ENCODE measurements around the gene JAZF1.

JAZF1 gene

GRCh38 chr7:28106321-28106829 lies 74.2 kb downstream of the JAZF1 start:
- DNase-seq (ENCODE audit: low read depth in 2 of 2), result no peak

- DNase-seq (ENCODE audit: low read depth in 2 of 2), result no peak
Measured at GRCh38 chr7:28105234-28105633, 75.4 kb downstream of the JAZF1 start.

- no peak for DNase-seq (ENCODE audit: low read depth in 2 of 2)
Measured at GRCh38 chr7:28104811-28105210, 75.8 kb downstream of the JAZF1 start.

- no peak for DNase-seq (ENCODE audit: low read depth in 2 of 2)
Measured at GRCh38 chr7:28104041-28104541, 76.5 kb downstream of the JAZF1 start.

GRCh38 chr7:28102797-28103196 lies 77.8 kb downstream of the JAZF1 start:
- DNase-seq (ENCODE audit: low read depth in 2 of 2), result no peak

GRCh38 chr7:28096713-28097112 lies 83.9 kb downstream of the JAZF1 start:
- DNase-seq (ENCODE audit: low read depth in 2 of 2), result no peak

GRCh38 chr7:28095231-28095630 lies 85.4 kb downstream of the JAZF1 start:
- DNase-seq (ENCODE audit: low read depth in 2 of 2), result no peak

GRCh38 chr7:28093623-28094232 lies 86.9 kb downstream of the JAZF1 start:
- DNase-seq (ENCODE audit: low read depth in 2 of 2), result peak; percentile 56 to 58

- DNase-seq (ENCODE audit: low read depth in 2 of 2), result no peak
Measured at GRCh38 chr7:28091190-28091589, 89.4 kb downstream of the JAZF1 start.

GRCh38 chr7:28088901-28089714 lies 91.5 kb downstream of the JAZF1 start:
- no peak for DNase-seq (ENCODE audit: low read depth in 2 of 2)

- DNase-seq (ENCODE audit: low read depth in 2 of 2), result no peak
Measured at GRCh38 chr7:28088032-28088431, 92.6 kb downstream of the JAZF1 start.

- DNase-seq (ENCODE audit: low read depth in 2 of 2), result no peak
Measured at GRCh38 chr7:28086198-28086597, 94.4 kb downstream of the JAZF1 start.

GRCh38 chr7:28083998-28084985 lies 96.3 kb downstream of the JAZF1 start:
- no peak for DNase-seq (ENCODE audit: low read depth in 2 of 2)

- no peak for DNase-seq (ENCODE audit: low read depth in 2 of 2)
Measured at GRCh38 chr7:28083164-28083997, 97.2 kb downstream of the JAZF1 start.

GRCh38 chr7:28082071-28082470 lies 98.5 kb downstream of the JAZF1 start:
- no peak for DNase-seq (ENCODE audit: low read depth in 2 of 2)

- no peak for DNase-seq (ENCODE audit: low read depth in 2 of 2)
Measured at GRCh38 chr7:28081016-28081415, 99.6 kb downstream of the JAZF1 start.

- peak; percentile 8 to 25 for DNase-seq (ENCODE audit: low read depth in 2 of 2)
Measured at GRCh38 chr7:28078036-28078901, 102.3 kb downstream of the JAZF1 start.

- no peak for DNase-seq (ENCODE audit: low read depth in 2 of 2)
Measured at GRCh38 chr7:28077616-28078015, 103.0 kb downstream of the JAZF1 start.

GRCh38 chr7:28076423-28077200 lies 104.0 kb downstream of the JAZF1 start:
- no peak for DNase-seq (ENCODE audit: low read depth in 2 of 2)
